Measurements from ENCODE around the gene LAMB1.

Gene LAMB1

GRCh38 chr7:108002726-108003598 lies at the start of gene LAMB1:
Gene LAMB1, minus strand, starts transcription at chr7:108003161. Its CDS starts 276 bp downstream, at chr7:108002885.
- H3K4me3 ChIP-seq (ENCODE audit: low read depth, low read length): peak within 1 kb of the TSS; percentile 90
- no peak for TF ChIP-seq CTCF (conservative IDR thresholded peaks at IDR 0.05; ENCODE audit: low read depth, low read length)
- peak; percentile 86 for DNase-seq (ENCODE audit: low read depth)

- DNase-seq (ENCODE audit: low read depth): peak; percentile 44
- H3K4me3 ChIP-seq (ENCODE audit: low read depth, low read length): no peak overlapping the region
- TF ChIP-seq CTCF (conservative IDR thresholded peaks at IDR 0.05; ENCODE audit: low read depth, low read length): no peak
Observed at GRCh38 chr7:108051454-108051853, 48.5 kb upstream of the LAMB1 start.

- no peak overlapping the region for H3K4me3 ChIP-seq (ENCODE audit: low read depth, low read length)
- DNase-seq (ENCODE audit: low read depth): no peak
- no peak for TF ChIP-seq CTCF (conservative IDR thresholded peaks at IDR 0.05; ENCODE audit: low read depth, low read length)
Observed at GRCh38 chr7:108049962-108050361, 47.0 kb upstream of the LAMB1 start.

- no peak for DNase-seq (ENCODE audit: low read depth)
- TF ChIP-seq CTCF (conservative IDR thresholded peaks at IDR 0.05; ENCODE audit: low read depth, low read length): no peak
- no peak overlapping the region for H3K4me3 ChIP-seq (ENCODE audit: low read depth, low read length)
Observed at GRCh38 chr7:108048422-108048821, 45.5 kb upstream of the LAMB1 start.

GRCh38 chr7:108046952-108047506 lies 44.1 kb upstream of the LAMB1 start:
- TF ChIP-seq CTCF (conservative IDR thresholded peaks at IDR 0.05; ENCODE audit: low read depth, low read length): no peak
- H3K4me3 ChIP-seq (ENCODE audit: low read depth, low read length): no peak overlapping the region
- no peak for DNase-seq (ENCODE audit: low read depth)

GRCh38 chr7:108045669-108046068 lies 42.7 kb upstream of the LAMB1 start:
- no peak for TF ChIP-seq CTCF (conservative IDR thresholded peaks at IDR 0.05; ENCODE audit: low read depth, low read length)
- H3K4me3 ChIP-seq (ENCODE audit: low read depth, low read length): no peak overlapping the region
- peak; percentile 52 for DNase-seq (ENCODE audit: low read depth)

Data from choroid plexus epithelial cell (primary cell).